GM12878 (cell line): Measurements from ENCODE around the gene CSF1R. TPM values are rescaled to one million over a fixed set of nuclear protein-coding genes. Genes with fewer than 3 reads are reported as not detected.

Experiments used
- ATAC-seq: fragments of 200-7000 bp; cut with Tn5 transposase; 3 replicates; pipeline ENCODE4 v1.9.1; 2020; ENCODE audit warnings: mild to moderate bottlenecking, moderate library complexity
- BruUV-seq: library from RNA; stranded (reverse); fragments of 400-500 nt; replicated peaks from 2 replicates; lab custom pipeline; 2021; lab: Mats Ljungman, UMichigan
- CTCF ChIA-PET: fragments of 300-600 bp; sonication (Branson Sonifier 250); formaldehyde crosslinking; extraction: SDS; loops from one replicate; lab custom pipeline; 2021; ENCODE audit warnings: inconsistent platforms; lab: Yijun Ruan, JAX
- POLR2A ChIA-PET: fragments of 350-600 bp; formaldehyde crosslinking; extraction: SDS; loops from one replicate; lab custom pipeline; 2021; ENCODE audit warnings: inconsistent platforms; lab: Charles Lee
- RAD21 ChIA-PET: fragments of 300-600 bp; sonication (Branson Sonifier 250); formaldehyde crosslinking; loops from one replicate; lab custom pipeline; 2023; ENCODE audit warnings: antibody characterized with exemption; ENCODE audit not compliant: unreplicated experiment; lab: Charles Lee
- SMC1A ChIA-PET: fragments of 300-600 bp; sonication (Branson Sonifier 250); formaldehyde crosslinking; loops from one replicate; lab custom pipeline; 2023; ENCODE audit not compliant: unreplicated experiment, uncharacterized antibody; lab: Charles Lee
- DNase-seq: peaks from one replicate; pipeline ENCODE4 v3.0.0-alpha.2; 2011; ENCODE audit warnings: low read depth, low spot score
- FAIRE-seq: peaks from 3 replicates; lab custom pipeline; 2011; peaks lifted over from hg19 to GRCh38; lab: Jason Lieb, UNC
- H2AFZ ChIP-seq: 2 replicates; pipeline ENCODE4 v1.6.0; 2011; ENCODE audit warnings: low read depth, low read length, control low read depth; ENCODE audit not compliant: control insufficient read depth
- H3K27ac ChIP-seq: 2 replicates; pipeline ENCODE4 v1.5.1; 2011; ENCODE audit warnings: control low read depth; ENCODE audit not compliant: control insufficient read depth, insufficient read depth
- H3K27me3 ChIP-seq, 2 experiments: replicated peaks in 1 of 2; 2 replicates each; pipeline versions ENCODE4 v1.6.0 to v1.6.1; 2011; ENCODE audit warnings: low read length in 1 of 2; ENCODE audit not compliant: control insufficient read depth in 2 of 2, insufficient read depth in 2 of 2
- H3K36me3 ChIP-seq, 2 experiments: 2 replicates each; pipeline ENCODE4 v1.5.1; 2011; ENCODE audit warnings: low read length in 1 of 2; ENCODE audit not compliant: control insufficient read depth in 2 of 2, insufficient read depth in 2 of 2
- H3K4me1 ChIP-seq: 2 replicates; pipeline ENCODE4 v1.6.1; 2011; ENCODE audit warnings: mild to moderate bottlenecking, low read length, moderate library complexity, mixed read lengths; ENCODE audit not compliant: control insufficient read depth, insufficient read depth
- H3K4me2 ChIP-seq: 2 replicates; pipeline ENCODE4 v1.6.0; 2011; ENCODE audit warnings: control low read depth; ENCODE audit not compliant: control insufficient read depth, insufficient read depth
- H3K4me3 ChIP-seq: fragments of 200-600 bp; sonication (generic); 2 replicates; pipeline ENCODE4 v1.5.1; 2016
- H3K79me2 ChIP-seq: 2 replicates; pipeline ENCODE4 v1.6.0; 2011; ENCODE audit warnings: low read length; ENCODE audit not compliant: control insufficient read depth, insufficient read depth
- H3K9ac ChIP-seq: 2 replicates; pipeline ENCODE4 v1.8.0; 2011; ENCODE audit warnings: low read length, control low read depth, mixed read lengths; ENCODE audit not compliant: control insufficient read depth, insufficient read depth
- H3K9me3 ChIP-seq: replicated peaks from 3 replicates; pipeline ENCODE4 v1.5.1; 2011; ENCODE audit warnings: mild to moderate bottlenecking, low read length; ENCODE audit not compliant: control insufficient read depth, insufficient read depth
- H4K20me1 ChIP-seq: 2 replicates; pipeline ENCODE4 v1.6.0; 2011; ENCODE audit not compliant: control insufficient read depth, insufficient read depth
- CHD1 ChIP-seq: IDR thresholded peaks from 2 replicates; pipeline ENCODE4 v1.6.1; 2012; ENCODE audit warnings: low read depth, low read length, improper control_type of control experiment
- E2F8 ChIP-seq: fragments of 450-650 bp; IDR thresholded peaks from 2 replicates; pipeline ENCODE4 v1.6.1; 2018; ENCODE audit warnings: mild to moderate bottlenecking, low read depth, moderate library complexity; ENCODE audit not compliant: partially characterized antibody
- RCOR1 ChIP-seq: conservative IDR thresholded peaks from 2 replicates; pipeline ENCODE4 v1.6.1; 2012; ENCODE audit warnings: low read depth, low read length, improper control_type of control experiment
- RFX5 ChIP-seq: IDR thresholded peaks from 2 replicates; pipeline ENCODE4 v1.6.1; 2011; ENCODE audit warnings: low read depth, low read length, improper control_type of control experiment
- TCF7 ChIP-seq: IDR thresholded peaks from 2 replicates; pipeline ENCODE4 v1.6.1; 2014; ENCODE audit warnings: antibody characterized with exemption, borderline replicate concordance
- YY1 ChIP-seq: IDR thresholded peaks from 2 replicates; pipeline ENCODE4 v1.6.1; 2011; ENCODE audit warnings: low read depth, mild to moderate bottlenecking, low read length
- ZNF622 ChIP-seq: fragments of 450-650 bp; IDR thresholded peaks from 2 replicates; pipeline ENCODE4 v1.6.1; 2017; ENCODE audit warnings: mild to moderate bottlenecking, inconsistent platforms
- WGBS: methylation state at CpG from one replicate; pipeline ENCODE4 v1.1.6; 2016; ENCODE audit warnings: low lambda C conversion rate; ENCODE audit not compliant: insufficient replicate concordance, insufficient coverage; ENCODE audit errors: missing lambda C conversion rate; 5-methylcytosine and 5-hydroxymethylcytosine counted together
- in situ Hi-C: fragments of 300-500 bp; cut with MboI; formaldehyde crosslinking; loops from 9 replicates; pipeline ENCODE4 v1.14.3; 2018; ENCODE audit warnings: mixed read lengths
- intact Hi-C: fragments of 100-400 bp; cut with micrococcal nuclease; formaldehyde crosslinking; loops from one replicate; pipeline ENCODE4 v1.14.2; 2022; ENCODE audit not compliant: unreplicated experiment
- polyA plus RNA-seq, 11 experiments: library from polyadenylated mRNA; depleted of rRNA in 4 of 11; unstranded in 6 of 11; stranded (reverse) in 5 of 11; fragments of >200 nt; fragmentation: Nextera tagmentation in 4 of 11; fragmentation: Illumina TruSeq in 1 of 11; extraction: Ambion mirVana in 4 of 11; extraction: Trizol in 1 of 11; gene quantifications; 1 replicate in 1 of 11; 2 replicates in 10 of 11; pipeline versions ENCODE4 v1.2.1 to v1.2.3, GENCODE V29; 2011 to 2016; ENCODE audit warnings: inconsistent platforms in 2 of 11, missing spikeins in 2 of 11, low read depth in 1 of 11
- total RNA-seq, 4 experiments: library from RNA; depleted of rRNA in 3 of 4; stranded (reverse); fragments of >200 nt in 3 of 4; fragmentation: Illumina TruSeq in 1 of 4; extraction: Trizol in 1 of 4; gene quantifications; 2 replicates each; pipeline versions ENCODE4 v1.2.1 to v1.2.3, GENCODE V29; 2013 to 2021

Gene CSF1R
- total and polyA plus RNA-seq, 10 of the 15 experiments (the other 5 are each of a cell fraction or from before 2014, with no cell fraction given), result 0.35 to 3.6 (median 1.2) TPM

- TF ChIP-seq E2F8 (no peak), ZNF622 (no peak), CHD1 (no peak), RFX5 (no peak), RCOR1 (no peak)
- TF ChIP-seq, all 136 proteins: peak for 0
These were observed at the start of gene CSF1R (continued) for GRCh38 chr5:150085950-150086715.

- H2AFZ ChIP-seq, result no peak overlapping the region
- no peak for FAIRE-seq
- no peaks in the 10 kb centered on the region for H4K20me1 ChIP-seq
- H3K9me3 ChIP-seq, result no peaks in the 10 kb centered on the region
- H3K36me3 ChIP-seq, result no peaks in the 10 kb centered on the region
- H3K4me3 ChIP-seq, result no peak overlapping the region
- WGBS, result 30% methylated on average over 21 of the region's 21 CpGs
- H3K27me3 ChIP-seq, result no peaks in the 10 kb centered on the region
- ChIA-PET POLR2A (no interaction called here), SMC1A (no interaction called here), CTCF (interaction anchor here (0.9 to 4.0 kb wide), 7 partner anchors 13 to 215 kb away, joined by 3 to 13 read pairs (median 6); partner anchors contain the start of gene PDGFRB), RAD21 (interaction anchor here (0.6 kb wide), 1 partner anchor 16 kb away, joined by 4 read pairs; no protein-coding TSS in a partner anchor)
- intact Hi-C loops, result no loop called here
- H3K4me2 ChIP-seq, result no peak overlapping the region
- no peak overlapping the region for H3K9ac ChIP-seq
- H3K4me1 ChIP-seq, result no peaks in the 10 kb centered on the region
- no peak for DNase-seq
- no peak overlapping the region for H3K27ac ChIP-seq
- BruUV-seq, result no TSS peak
- no peaks in the 10 kb centered on the region for H3K79me2 ChIP-seq
- TF ChIP-seq YY1 (no peak), TCF7 (no peak)
- in situ Hi-C loops, result no loop called here
- ATAC-seq, result no peak
These were observed 49.4 kb upstream of the CSF1R start for GRCh38 chr5:150135557-150136304.
